ENCODE measurements around the gene P3H2. TPM values are rescaled to one million over a fixed set of nuclear protein-coding genes. Genes with fewer than 3 reads are reported as not detected.

Gene P3H2
- total and polyA plus RNA-seq, 9 of the 15 experiments (the other 6 are each of a cell fraction or from before 2014, with no cell fraction given), result 0.04 to 0.26 (median 0.22) TPM; not detected in 6

- TF ChIP-seq CTCFL (IDR thresholded peaks at IDR 0.05; ENCODE audit: borderline replicate concordance, insufficient read depth, low read depth, low read length, poor library complexity, severe bottlenecking), result no peak
- TF ChIP-seq KDM5B (IDR thresholded peaks at IDR 0.05; ENCODE audit: insufficient replicate concordance, low read depth, low read length), result no peak
- no peak for TF ChIP-seq ZNF165 (CRISPR knock-in tag; IDR thresholded peaks at IDR 0.05; ENCODE audit: borderline replicate concordance)
Observed at GRCh38 chr3:190042558-190042957, 78.1 kb downstream of the P3H2 start (continued).

GRCh38 chr3:190041333-190042041, 79.2 kb downstream of the P3H2 start:
- H3K79me2 ChIP-seq (ENCODE audit: control insufficient read depth, insufficient read depth, low read length), result no peaks in the 10 kb centered on the region
- ChIA-PET POLR2A (no interaction called here), CTCF (ENCODE audit: low intra/inter-chr PET ratio) (no interaction called here)
- no peak overlapping the region for H3K4me3 ChIP-seq
- no TSS peak for BruUV-seq (replicated peaks)
- no peaks in the 10 kb centered on the region for H3K4me1 ChIP-seq (replicated peaks in 1 of 2; ENCODE audit: control insufficient read depth in 2 of 2, insufficient read depth in 2 of 2, low read length in 2 of 2)
- FAIRE-seq (no peak), DNase-seq (ENCODE audit: extremely low read depth in 1 of 4, low spot score in 3 of 4) (no peak), ATAC-seq (no peak)
- H3K9ac ChIP-seq (ENCODE audit: insufficient read depth in 1 of 2, low read depth in 2 of 2, low read length in 2 of 2), result no peak overlapping the region
- WGBS (ENCODE audit: insufficient coverage, low coverage, missing lambda C conversion rate), result 3% methylated on average over 3 of the region's 3 CpGs
- in situ Hi-C loops (cut with MboI), result no loop called here
- H2AFZ ChIP-seq (ENCODE audit: low read depth, low read length), result no peak overlapping the region
- H4K20me1 ChIP-seq (replicated peaks; ENCODE audit: control insufficient read depth, insufficient read depth, low read length), result no peaks in the 10 kb centered on the region
- no peak overlapping the region for H3K27ac ChIP-seq (ENCODE audit: extremely low read depth, low read depth, low read length)
- no peaks in the 10 kb centered on the region for H3K9me1 ChIP-seq (ENCODE audit: control insufficient read depth, insufficient read depth, low read length)
- no peaks in the 10 kb centered on the region for H3K36me3 ChIP-seq (ENCODE audit: control insufficient read depth, insufficient read depth, low read length)
- H3K4me2 ChIP-seq (ENCODE audit: insufficient read depth, low read length), result no peak overlapping the region
- H3K27me3 ChIP-seq (ENCODE audit: control insufficient read depth in 2 of 2, insufficient read depth in 2 of 2, low read length in 2 of 2), result no peaks in the 10 kb centered on the region
- intact Hi-C loops (cut with micrococcal nuclease), result no loop called here
- no peaks in the 10 kb centered on the region; the same call in 1 of the 2 replicates for H3K9me3 ChIP-seq (replicated peaks; ENCODE audit: control insufficient read depth, insufficient read depth, low read depth, low read length)
- TF ChIP-seq PPARD (CRISPR knock-in tag; IDR thresholded peaks at IDR 0.05) (no peak), FOXM1 (IDR thresholded peaks at IDR 0.05; ENCODE audit: low read depth) (no peak), FOXM1 (CRISPR knock-in tag; IDR thresholded peaks at IDR 0.05; ENCODE audit: low read depth) (no peak), ELK1 (CRISPR knock-in tag; IDR thresholded peaks at IDR 0.05) (no peak), ZBTB43 (CRISPR knock-in tag; IDR thresholded peaks at IDR 0.05) (no peak), SRSF1 (IDR thresholded peaks at IDR 0.05; ENCODE audit: low read depth, low read length) (no peak), ZNF277 (CRISPR knock-in tag; IDR thresholded peaks at IDR 0.05; ENCODE audit: borderline replicate concordance) (no peak), MBD1 (CRISPR knock-in tag; IDR thresholded peaks at IDR 0.05) (no peak), KAT7 (CRISPR knock-in tag; IDR thresholded peaks at IDR 0.05; ENCODE audit: borderline replicate concordance) (no peak)
